ENCODE data around the gene USP3.
A peak's percentile ranks its signal among the peaks of the same experiment; 100 is the strongest.
"Not testable (repeated sequence)": the region's sequence is repeated elsewhere in the genome, so short reads cannot be mapped to it uniquely, and the experiment has no call there.

USP3 gene

DNA sequence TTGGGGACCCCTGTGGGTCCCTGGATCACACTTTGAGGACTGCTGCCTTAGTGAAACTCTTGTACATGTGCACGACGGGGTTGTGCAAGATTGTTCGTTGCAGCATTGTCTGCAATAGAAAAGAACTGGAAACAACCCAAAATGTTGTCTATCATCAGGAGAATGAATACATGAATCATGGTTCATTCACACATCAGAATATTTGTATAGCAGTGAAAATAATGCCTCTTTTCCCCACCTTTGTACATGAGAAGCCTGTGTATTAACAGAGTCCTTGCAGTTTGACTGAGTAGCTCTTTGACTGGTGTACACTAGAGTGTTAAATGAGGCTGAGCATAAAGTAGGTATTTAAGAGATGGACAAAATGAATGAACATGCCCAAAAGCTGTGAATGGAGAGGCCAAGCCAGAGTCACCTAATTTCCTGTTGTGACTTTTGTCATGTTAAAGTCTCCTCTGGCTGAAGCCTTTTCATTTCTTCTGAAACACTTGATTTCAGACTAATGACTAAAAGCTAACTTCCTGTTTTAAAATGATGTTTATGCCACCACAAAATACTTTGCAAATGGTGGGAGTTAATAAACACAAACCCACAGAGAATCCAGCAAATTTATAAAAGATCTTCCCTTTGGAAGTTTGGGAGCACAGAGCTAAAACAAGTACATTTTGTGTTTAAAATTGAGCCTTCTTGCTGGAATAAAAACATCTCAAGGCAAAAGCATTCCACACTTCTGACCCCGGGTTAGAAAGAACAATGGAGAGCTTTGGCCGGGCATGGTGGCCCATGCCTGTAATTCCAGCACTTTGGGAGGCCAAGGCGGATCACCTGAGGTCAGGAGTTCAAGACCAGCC, 20.6 kb upstream of the USP3 start:
- Histone ChIP-seq H3K4me1 (ENCODE audit: control extremely low read depth in 1 of 4, control insufficient read depth in 4 of 4, insufficient read depth in 4 of 4, low read length in 3 of 4) (peaks cover 16 to 36% (median 24%) of the 10 kb centered on the region in 4 experiments), H3K4me3 (ENCODE audit: control insufficient read depth in 1 of 7, extremely low read depth in 1 of 7, insufficient read depth in 4 of 7, low read depth in 2 of 7, low read length in 6 of 7) (no peak overlapping the region), H3K27ac (ENCODE audit: insufficient read depth in 1 of 2, low read depth in 1 of 2, low read length in 2 of 2, poor library complexity in 1 of 2, severe bottlenecking in 2 of 2) (no peak overlapping the region), H3K9me3 (ENCODE audit: control extremely low read depth in 1 of 5, control insufficient read depth in 4 of 5, insufficient read depth in 2 of 5, low read depth in 1 of 5, low read length in 4 of 5) (no peaks in the 10 kb centered on the region), H3K27me3 (replicated peaks in 2 of 5; ENCODE audit: control insufficient read depth in 4 of 5, insufficient read depth in 5 of 5, low read length in 4 of 5) (no peaks in the 10 kb centered on the region), H3K36me3 (ENCODE audit: control insufficient read depth in 4 of 4, insufficient read depth in 4 of 4, low read length in 3 of 4) (no peaks in the 10 kb centered on the region)
- 88% methylated on average over 6 of the region's 6 CpGs for WGBS (ENCODE audit: insufficient coverage)
- no peak for DNase-seq
- CTCF ChIA-PET: interaction anchor here (0.8 to 3.7 kb wide), 6 partner anchors 13 to 116 kb away, joined by 3 to 17 read pairs (median 8); partner anchors contain the start of gene USP3
- POLR2A ChIA-PET: no interaction called here

DNA sequence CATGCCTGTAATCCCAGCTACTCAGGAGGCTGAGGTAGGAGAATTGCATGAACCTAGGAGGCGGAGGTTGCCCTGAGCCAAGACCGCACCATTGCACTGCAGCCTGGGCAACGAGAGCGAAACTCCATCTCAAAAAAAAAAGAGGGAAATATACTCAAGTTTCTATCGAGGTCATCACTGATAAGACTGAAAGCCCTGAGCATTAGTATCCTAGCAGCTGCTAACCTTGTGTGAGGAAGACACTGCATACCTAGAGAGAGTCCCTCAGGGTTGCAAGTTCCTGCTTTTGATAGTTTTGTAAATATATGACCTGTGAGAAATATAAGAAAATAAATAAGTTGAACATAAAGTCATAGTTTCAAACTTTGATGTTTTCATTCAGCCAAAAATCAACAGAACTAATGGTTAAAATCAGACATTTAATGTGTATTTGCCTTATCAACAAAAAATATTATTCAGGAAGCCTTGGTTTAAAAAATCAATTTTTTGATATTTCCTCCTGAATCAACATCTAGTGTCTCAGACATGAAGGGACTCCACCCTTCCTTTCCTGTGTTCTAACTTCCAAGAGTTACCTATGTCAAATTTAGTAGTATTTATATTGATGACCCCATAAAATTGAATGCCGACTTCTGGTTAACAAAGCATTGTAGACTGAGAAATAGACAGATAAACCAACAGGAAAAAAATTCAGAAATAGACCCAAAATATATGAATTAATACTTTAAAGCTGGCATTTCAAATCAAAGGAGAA, 19.8 kb upstream of the USP3 start:
- Histone ChIP-seq H3K36me3 (ENCODE audit: control insufficient read depth in 4 of 4, insufficient read depth in 4 of 4, low read length in 3 of 4) (no peaks in the 10 kb centered on the region), H3K9me3 (ENCODE audit: control extremely low read depth in 1 of 5, control insufficient read depth in 4 of 5, insufficient read depth in 2 of 5, low read depth in 1 of 5, low read length in 4 of 5) (no peaks in the 10 kb centered on the region), H3K27me3 (replicated peaks in 2 of 5; ENCODE audit: control insufficient read depth in 4 of 5, insufficient read depth in 5 of 5, low read length in 4 of 5) (no peaks in the 10 kb centered on the region), H3K4me1 (ENCODE audit: control extremely low read depth in 1 of 4, control insufficient read depth in 4 of 4, insufficient read depth in 4 of 4, low read length in 3 of 4) (peaks cover 12 to 28% (median 17%) of the 10 kb centered on the region in 4 experiments), H3K27ac (ENCODE audit: insufficient read depth in 1 of 2, low read depth in 1 of 2, low read length in 2 of 2, poor library complexity in 1 of 2, severe bottlenecking in 2 of 2) (no peak overlapping the region), H3K4me3 (ENCODE audit: control insufficient read depth in 1 of 7, extremely low read depth in 1 of 7, insufficient read depth in 4 of 7, low read depth in 2 of 7, low read length in 6 of 7) (no peak overlapping the region)
- 98% methylated on average over 5 of the region's 6 CpGs for WGBS (ENCODE audit: insufficient coverage)
- no peak for DNase-seq
- POLR2A ChIA-PET: interaction anchor here (0.6 kb wide), 1 partner anchor 60 kb away, joined by 4 read pairs; no protein-coding TSS in a partner anchor
- CTCF ChIA-PET: interaction anchor here (0.8 to 3.7 kb wide), 7 partner anchors 12 to 115 kb away, joined by 3 to 17 read pairs (median 5); partner anchors contain the start of gene USP3

DNA sequence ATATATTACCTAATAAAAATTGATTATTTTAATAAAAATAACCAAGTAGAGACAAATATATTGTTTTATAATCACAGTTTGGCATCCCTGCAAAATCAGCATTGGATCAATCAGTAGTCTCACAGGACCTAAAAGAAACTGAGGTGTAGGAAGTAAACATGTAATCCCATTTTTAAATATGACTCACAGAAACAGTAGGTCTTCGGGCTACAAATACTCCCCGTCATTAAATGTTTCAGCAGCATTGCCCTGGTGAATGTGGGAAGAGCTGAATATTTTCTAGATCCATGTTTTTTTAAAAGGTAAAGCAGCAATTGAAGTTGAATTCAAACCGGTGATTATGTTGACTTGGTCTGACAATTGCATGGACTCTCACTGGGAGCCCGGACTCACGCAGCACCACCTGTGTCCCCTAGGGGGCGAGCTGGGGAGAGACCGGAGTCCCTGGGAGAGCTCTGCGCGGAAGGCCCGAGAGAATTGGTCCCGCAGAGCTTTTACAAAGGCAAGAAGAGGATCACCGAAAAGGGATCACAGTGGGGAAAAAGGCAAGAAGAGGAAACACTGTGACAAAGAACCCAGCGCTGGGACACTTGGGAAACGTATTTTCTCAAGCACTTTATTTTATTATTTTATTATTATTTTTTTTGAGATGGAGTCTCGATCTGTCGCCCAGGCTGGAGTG, 17.2 kb upstream of the USP3 start:
- H3K36me3 ChIP-seq (ENCODE audit: control insufficient read depth in 4 of 4, insufficient read depth in 4 of 4, low read length in 3 of 4): no peaks in the 10 kb centered on the region
- H3K27me3 ChIP-seq (replicated peaks in 2 of 5; ENCODE audit: control insufficient read depth in 4 of 5, insufficient read depth in 5 of 5, low read length in 4 of 5): no peaks in the 10 kb centered on the region
- 29% methylated on average over 14 of the region's 16 CpGs for WGBS (ENCODE audit: insufficient coverage)
- peak; percentile 76 to 85 (median 80) for DNase-seq
- peak overlapping the region in 1 of 7 experiments; percentile 33 for H3K4me3 ChIP-seq (ENCODE audit: control insufficient read depth in 1 of 7, extremely low read depth in 1 of 7, insufficient read depth in 4 of 7, low read depth in 2 of 7, low read length in 6 of 7)
- no peak overlapping the region for H3K27ac ChIP-seq (ENCODE audit: insufficient read depth in 1 of 2, low read depth in 1 of 2, low read length in 2 of 2, poor library complexity in 1 of 2, severe bottlenecking in 2 of 2)
- H3K4me1 ChIP-seq (ENCODE audit: control extremely low read depth in 1 of 4, control insufficient read depth in 4 of 4, insufficient read depth in 4 of 4, low read length in 3 of 4): peaks cover 9 to 35% (median 16%) of the 10 kb centered on the region in 4 experiments
- H3K9me3 ChIP-seq (ENCODE audit: control extremely low read depth in 1 of 5, control insufficient read depth in 4 of 5, insufficient read depth in 2 of 5, low read depth in 1 of 5, low read length in 4 of 5): no peaks in the 10 kb centered on the region
- ChIA-PET CTCF (interaction anchor here (0.6 to 1.8 kb wide), 16 partner anchors 9 to 122 kb away, joined by 3 to 12 read pairs (median 4); partner anchors contain the start of gene USP3), POLR2A (interaction anchor here (0.5 to 0.6 kb wide), 2 partner anchors 81 to 113 kb away, joined by 3 read pairs; no protein-coding TSS in a partner anchor)

GRCh38 chr15:63487758-63488397, 16.5 kb upstream of the USP3 start:
- 98% methylated on average over 8 of the region's 10 CpGs for WGBS (ENCODE audit: insufficient coverage)
- POLR2A ChIA-PET: interaction anchor here (0.6 kb wide), 1 partner anchor 112 kb away, joined by 3 read pairs; no protein-coding TSS in a partner anchor
- CTCF ChIA-PET: interaction anchor here (0.6 to 2.4 kb wide), 15 partner anchors 8 to 86 kb away, joined by 3 to 12 read pairs (median 4); partner anchors contain the start of gene USP3
- H3K27me3 ChIP-seq (replicated peaks in 2 of 5; ENCODE audit: control insufficient read depth in 4 of 5, insufficient read depth in 5 of 5, low read length in 4 of 5); H3K4me3 ChIP-seq (ENCODE audit: control insufficient read depth in 1 of 7, extremely low read depth in 1 of 7, insufficient read depth in 4 of 7, low read depth in 2 of 7, low read length in 6 of 7); H3K36me3 ChIP-seq (ENCODE audit: control insufficient read depth in 4 of 4, insufficient read depth in 4 of 4, low read length in 3 of 4); H3K27ac ChIP-seq (ENCODE audit: insufficient read depth in 1 of 2, low read depth in 1 of 2, low read length in 2 of 2, poor library complexity in 1 of 2, severe bottlenecking in 2 of 2); H3K9me3 ChIP-seq (ENCODE audit: control extremely low read depth in 1 of 5, control insufficient read depth in 4 of 5, insufficient read depth in 2 of 5, low read depth in 1 of 5, low read length in 4 of 5); DNase-seq: not testable (repeated sequence)
- peaks cover 9 to 37% (median 16%) of the 10 kb centered on the region in 4 experiments for H3K4me1 ChIP-seq (ENCODE audit: control extremely low read depth in 1 of 4, control insufficient read depth in 4 of 4, insufficient read depth in 4 of 4, low read length in 3 of 4)

GRCh38 chr15:63488398-63488960, 15.9 kb upstream of the USP3 start:
- DNase-seq: no peak
- ChIA-PET CTCF (interaction anchor here (0.9 to 2.4 kb wide), 8 partner anchors 8 to 26 kb away, joined by 3 to 12 read pairs (median 9); partner anchors contain the start of gene USP3), POLR2A (no interaction called here)
- no peaks in the 10 kb centered on the region for H3K36me3 ChIP-seq (ENCODE audit: control insufficient read depth in 4 of 4, insufficient read depth in 4 of 4, low read length in 3 of 4)
- no peaks in the 10 kb centered on the region for H3K9me3 ChIP-seq (ENCODE audit: control extremely low read depth in 1 of 5, control insufficient read depth in 4 of 5, insufficient read depth in 2 of 5, low read depth in 1 of 5, low read length in 4 of 5)
- H3K4me1 ChIP-seq (ENCODE audit: control extremely low read depth in 1 of 4, control insufficient read depth in 4 of 4, insufficient read depth in 4 of 4, low read length in 3 of 4): peaks cover 9 to 33% (median 15%) of the 10 kb centered on the region in 4 experiments
- 96% methylated on average over 5 of the region's 8 CpGs for WGBS (ENCODE audit: insufficient coverage)
- H3K27ac ChIP-seq (ENCODE audit: insufficient read depth in 1 of 2, low read depth in 1 of 2, low read length in 2 of 2, poor library complexity in 1 of 2, severe bottlenecking in 2 of 2): no peak overlapping the region
- H3K4me3 ChIP-seq (ENCODE audit: control insufficient read depth in 1 of 7, extremely low read depth in 1 of 7, insufficient read depth in 4 of 7, low read depth in 2 of 7, low read length in 6 of 7): no peak overlapping the region
- peaks cover 0 to 3% (median 0%) of the 10 kb centered on the region in 5 experiments for H3K27me3 ChIP-seq (replicated peaks in 2 of 5; ENCODE audit: control insufficient read depth in 4 of 5, insufficient read depth in 5 of 5, low read length in 4 of 5)

- Histone ChIP-seq H3K4me3 (ENCODE audit: control insufficient read depth in 1 of 7, extremely low read depth in 1 of 7, insufficient read depth in 4 of 7, low read depth in 2 of 7, low read length in 6 of 7) (no peak overlapping the region), H3K27me3 (replicated peaks in 2 of 5; ENCODE audit: control insufficient read depth in 4 of 5, insufficient read depth in 5 of 5, low read length in 4 of 5) (peaks cover 0 to 3% (median 0%) of the 10 kb centered on the region in 5 experiments), H3K36me3 (ENCODE audit: control insufficient read depth in 4 of 4, insufficient read depth in 4 of 4, low read length in 3 of 4) (no peaks in the 10 kb centered on the region), H3K4me1 (ENCODE audit: control extremely low read depth in 1 of 4, control insufficient read depth in 4 of 4, insufficient read depth in 4 of 4, low read length in 3 of 4) (peaks cover 6 to 27% (median 10%) of the 10 kb centered on the region in 4 experiments), H3K9me3 (ENCODE audit: control extremely low read depth in 1 of 5, control insufficient read depth in 4 of 5, insufficient read depth in 2 of 5, low read depth in 1 of 5, low read length in 4 of 5) (no peaks in the 10 kb centered on the region), H3K27ac (ENCODE audit: insufficient read depth in 1 of 2, low read depth in 1 of 2, low read length in 2 of 2, poor library complexity in 1 of 2, severe bottlenecking in 2 of 2) (no peak overlapping the region)
- no peak for DNase-seq
- CTCF ChIA-PET: interaction anchor here (0.9 to 2.4 kb wide), 5 partner anchors 9 to 24 kb away, joined by 3 to 9 read pairs (median 3); no protein-coding TSS in a partner anchor
- WGBS (ENCODE audit: insufficient coverage): 94% methylated on average over 2 of the region's 5 CpGs
- POLR2A ChIA-PET: no interaction called here
Observed at GRCh38 chr15:63489352-63489751, 15.0 kb upstream of the USP3 start.
